Erythroblast (primary cell): ENCODE measurements around the gene ZBTB39.

Source experiments
- GATA1 ChIP-seq: IDR thresholded peaks from 2 replicates; pipeline ENCODE4 v1.6.1; 2011; ENCODE audit warnings: low read depth, mild to moderate bottlenecking, control low read depth, low read length, moderate library complexity
- POLR2A ChIP-seq: IDR thresholded peaks from 2 replicates; pipeline ENCODE4 v1.6.1; 2011; ENCODE audit warnings: mild to moderate bottlenecking, low read length

DNA sequence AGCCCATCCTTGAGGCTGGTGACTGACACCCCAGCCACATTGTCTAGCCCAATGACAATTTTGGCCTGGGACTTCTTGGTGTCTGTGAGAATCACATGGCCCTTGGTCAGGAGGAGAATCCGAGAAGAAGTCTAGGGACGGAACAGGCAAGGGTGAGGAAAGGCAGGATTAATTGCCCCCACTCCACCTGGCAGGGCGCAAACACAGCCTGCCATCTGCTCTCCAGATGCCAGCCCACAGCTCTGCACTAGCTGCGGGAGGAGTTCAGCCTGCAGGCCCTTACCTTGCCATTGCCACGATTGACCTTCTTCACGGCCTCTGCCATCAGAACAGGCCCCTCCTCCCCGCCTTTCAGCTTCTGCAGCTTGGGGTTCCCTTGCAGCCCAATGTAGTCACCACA lies 23.1 kb upstream of the ZBTB39 start:
- TF ChIP-seq POLR2A, result no peak
- no peak for TF ChIP-seq GATA1
